ENCODE data around the gene LRRC7.
"Not testable (repeated sequence)": the region's sequence is repeated elsewhere in the genome, so short reads cannot be mapped to it uniquely, and the experiment has no call there.

LRRC7 gene

DNA sequence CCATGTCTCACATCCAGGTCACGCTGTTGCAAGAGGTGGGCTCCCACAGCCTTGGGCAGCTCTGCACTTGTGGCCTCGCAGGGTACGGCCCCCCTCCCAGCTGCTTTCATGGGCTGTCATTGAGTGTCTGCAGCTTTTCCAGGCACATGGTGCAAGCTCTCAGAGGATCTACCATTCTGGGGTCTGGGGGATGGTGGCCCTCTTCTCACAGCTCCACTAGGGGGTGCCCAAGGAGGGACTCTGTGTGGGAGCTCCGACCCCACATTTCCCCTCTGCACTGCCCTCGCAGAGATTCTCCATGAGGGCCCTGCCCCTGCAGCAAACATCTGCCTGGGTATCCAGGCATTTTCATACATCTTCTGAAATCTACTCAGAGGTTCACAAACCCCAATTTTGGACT, 219.4 kb downstream of the LRRC7 start:
- DNase-seq: no peak

DNA sequence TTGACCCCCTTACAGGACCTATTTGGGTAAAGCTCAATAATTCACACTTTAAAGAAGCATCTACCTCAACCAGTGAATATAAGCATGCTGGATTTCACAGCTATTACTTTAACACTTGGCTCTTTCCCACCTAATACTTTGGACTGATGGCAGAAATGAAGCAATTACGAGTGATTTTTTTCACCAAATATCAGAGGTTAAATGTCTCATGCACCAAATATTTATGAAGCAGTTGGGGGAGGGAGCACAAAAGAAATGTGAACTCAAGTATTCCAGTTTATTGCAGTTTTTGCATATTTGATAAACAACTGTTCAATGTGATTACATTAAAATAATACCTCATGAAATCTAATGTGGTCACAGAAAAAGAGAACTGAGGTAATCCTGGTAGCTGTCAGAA, 223.6 kb downstream of the LRRC7 start:
- no peak for DNase-seq

DNA sequence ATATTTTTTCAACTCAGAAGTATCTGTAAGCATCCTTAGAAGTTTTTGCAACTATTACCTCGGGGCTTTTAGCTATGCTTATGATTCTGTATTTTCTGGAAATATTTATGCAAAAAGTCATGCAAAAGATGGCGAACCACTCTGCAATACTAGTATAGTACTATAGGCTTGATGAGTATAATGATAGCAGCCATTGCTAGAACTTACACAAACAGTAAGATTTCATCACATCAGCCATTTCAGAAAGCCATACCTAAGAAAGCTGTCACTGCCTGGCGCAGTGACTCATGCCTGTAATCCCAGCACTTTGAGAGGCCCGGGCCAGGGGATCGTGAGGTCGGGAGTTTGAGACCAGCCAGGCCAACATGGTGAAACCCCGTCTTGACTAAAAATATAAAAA, 227.1 kb downstream of the LRRC7 start:
- DNase-seq: no peak

DNA sequence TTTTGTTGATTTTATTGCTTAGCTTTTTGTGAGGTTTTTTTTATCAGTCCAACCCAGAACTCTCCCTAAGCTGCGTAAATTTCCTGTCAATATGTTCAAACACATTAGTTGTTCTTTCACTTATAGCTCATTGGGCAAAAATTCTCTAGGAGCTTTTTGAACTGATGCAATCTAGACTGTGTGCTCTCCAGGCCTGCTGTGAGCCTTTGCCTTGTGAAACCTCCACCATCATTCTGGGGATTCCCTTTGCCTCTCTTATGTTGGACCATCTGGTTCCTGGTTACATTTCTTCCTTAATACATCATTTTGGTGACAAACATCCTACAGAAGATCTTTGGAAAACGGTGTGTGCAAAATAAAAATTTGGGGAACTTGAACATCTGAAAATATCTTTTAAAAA, 247.2 kb downstream of the LRRC7 start:
- no peak for DNase-seq

DNA sequence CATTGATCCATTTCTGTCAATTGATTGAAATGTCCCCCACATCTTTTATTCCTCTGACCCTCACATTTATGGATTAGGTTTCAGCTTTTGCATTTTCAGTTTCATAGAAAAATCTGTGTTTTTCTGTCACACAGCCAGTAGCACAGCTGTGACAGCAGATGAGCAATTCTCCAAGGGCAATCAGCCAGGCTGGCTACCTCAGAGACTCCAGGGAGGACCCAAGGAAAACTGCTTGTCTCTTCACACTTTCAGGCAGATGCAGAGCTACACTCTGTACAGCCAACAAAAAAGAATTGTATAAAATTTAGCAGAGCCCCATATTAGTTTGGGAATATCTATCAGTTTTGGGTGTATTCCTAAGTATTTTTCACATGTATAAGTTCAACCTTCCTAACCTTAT, 257.2 kb downstream of the LRRC7 start:
- DNase-seq: peak; percentile 89

DNA sequence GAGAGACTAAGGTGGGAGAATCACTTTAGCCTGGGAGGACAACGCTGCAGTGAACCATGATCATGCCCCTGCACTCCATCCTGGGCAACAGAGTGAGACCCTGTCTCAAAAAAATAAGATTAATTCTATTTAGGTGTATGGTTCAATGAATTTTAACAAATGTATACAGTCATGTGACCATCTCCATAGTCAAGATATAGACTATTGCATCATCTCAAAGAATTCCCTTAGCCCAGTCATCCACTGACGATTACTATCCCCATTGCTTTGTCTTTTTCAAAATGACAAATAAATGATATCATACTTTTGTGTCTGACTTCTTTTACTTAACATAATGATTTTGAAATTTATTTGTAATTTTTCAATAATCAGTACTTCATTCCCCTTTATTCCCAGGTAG, 260.0 kb downstream of the LRRC7 start:
- DNase-seq: no peak

DNA sequence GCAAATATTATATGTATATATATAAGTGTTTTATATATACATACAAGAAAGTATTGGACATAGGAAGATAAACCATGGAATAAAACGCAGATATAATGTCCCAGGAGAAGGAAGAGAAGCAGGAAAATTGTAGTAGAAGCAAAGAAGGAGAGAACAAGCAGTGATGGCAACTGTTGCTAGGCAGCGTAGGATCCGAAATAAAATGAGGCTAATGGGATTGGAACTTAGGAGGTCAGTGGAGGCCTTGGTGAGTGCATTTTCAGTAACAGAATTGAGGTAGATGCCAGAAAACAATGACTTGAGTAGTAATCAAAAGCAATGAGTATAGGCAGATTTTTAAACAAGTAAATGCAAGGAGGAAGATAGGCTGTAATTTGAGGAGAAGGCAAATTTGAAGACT, 265.8 kb downstream of the LRRC7 start:
- DNase-seq: no peak

DNA sequence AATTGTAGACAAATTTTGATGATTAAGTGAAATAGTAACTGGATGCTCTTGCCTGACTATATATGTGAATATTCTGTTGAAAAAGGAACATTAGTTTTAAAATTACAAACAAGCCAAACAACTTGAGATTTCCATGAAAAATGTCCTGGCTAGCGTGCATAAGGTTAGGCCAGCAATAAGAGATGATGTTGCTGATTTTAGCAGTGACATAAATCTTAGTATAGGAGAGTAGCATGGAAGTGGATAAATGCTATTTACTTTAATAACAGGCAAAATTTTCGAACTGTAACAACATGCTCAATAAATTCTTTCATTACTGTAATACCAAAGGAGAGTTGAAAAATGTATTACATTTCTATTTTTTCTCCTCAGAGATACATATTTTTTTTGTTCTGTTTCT, 266.6 kb downstream of the LRRC7 start:
- DNase-seq: no peak

DNA sequence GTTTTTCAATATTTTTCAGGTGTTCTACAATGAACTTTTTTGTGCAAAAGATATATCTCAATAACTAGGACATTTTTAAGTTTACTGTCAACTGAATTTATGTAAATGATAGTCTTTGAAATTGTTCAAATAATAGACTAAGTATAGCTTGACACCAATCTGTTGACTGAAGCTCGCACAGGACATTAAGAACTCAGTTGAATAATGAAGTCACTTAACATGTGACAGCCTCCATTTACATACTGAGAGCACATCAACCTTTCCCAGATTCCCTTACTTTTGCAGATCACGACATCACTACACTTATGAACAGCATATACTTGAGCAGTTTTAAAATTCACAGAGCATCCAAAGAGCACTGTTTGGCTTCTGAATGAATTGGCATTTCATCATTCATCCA, 268.2 kb downstream of the LRRC7 start:
- DNase-seq: no peak

DNA sequence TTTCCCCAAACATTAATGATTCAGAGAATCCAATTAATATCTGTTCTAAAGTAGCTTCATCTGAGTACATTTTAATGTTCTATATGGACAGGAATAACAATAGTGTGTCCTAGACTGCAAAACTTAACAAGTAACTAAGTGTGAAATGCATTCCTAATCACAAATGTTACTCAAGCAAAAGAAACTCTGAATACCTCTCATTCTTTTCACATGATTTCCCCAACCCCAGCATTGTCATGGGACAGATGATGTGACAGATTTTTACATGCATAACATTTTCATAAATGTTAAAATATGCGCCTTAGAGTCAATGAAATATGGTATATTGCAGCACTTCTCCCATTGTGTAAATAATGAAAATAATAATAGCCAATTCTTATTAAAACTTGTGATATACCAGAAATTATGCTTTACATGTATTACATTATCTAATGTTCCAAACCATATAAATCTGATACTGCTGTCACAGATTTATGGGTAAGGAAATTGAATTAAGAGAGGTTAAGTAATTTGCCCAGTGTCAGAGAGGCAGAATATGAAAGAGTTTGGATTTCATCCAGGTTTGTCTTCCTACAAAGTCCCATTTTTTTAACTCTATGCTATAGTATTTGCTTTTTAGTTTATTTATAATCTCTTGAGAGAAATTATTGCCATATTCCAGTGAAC, 269.4 kb downstream of the LRRC7 start:
- DNase-seq: no peak

DNA sequence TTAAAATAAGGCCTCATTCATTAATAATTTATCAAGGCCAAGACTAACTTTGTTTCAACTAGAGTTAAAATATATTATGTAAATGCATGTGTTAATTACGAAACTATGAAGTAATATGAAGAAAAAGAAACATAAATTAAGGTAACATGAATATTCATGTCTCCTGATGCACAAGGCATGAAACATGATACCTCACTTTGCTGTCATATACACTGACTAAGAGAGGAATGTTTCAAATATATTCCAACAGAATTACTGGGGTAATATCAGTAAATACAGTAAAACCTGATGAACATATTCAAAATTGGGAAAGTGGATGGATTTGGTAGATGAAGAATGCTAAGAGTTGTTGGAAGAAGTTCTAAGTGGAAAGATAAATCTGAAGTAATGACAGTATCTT, 274.6 kb downstream of the LRRC7 start:
- DNase-seq: no peak

DNA sequence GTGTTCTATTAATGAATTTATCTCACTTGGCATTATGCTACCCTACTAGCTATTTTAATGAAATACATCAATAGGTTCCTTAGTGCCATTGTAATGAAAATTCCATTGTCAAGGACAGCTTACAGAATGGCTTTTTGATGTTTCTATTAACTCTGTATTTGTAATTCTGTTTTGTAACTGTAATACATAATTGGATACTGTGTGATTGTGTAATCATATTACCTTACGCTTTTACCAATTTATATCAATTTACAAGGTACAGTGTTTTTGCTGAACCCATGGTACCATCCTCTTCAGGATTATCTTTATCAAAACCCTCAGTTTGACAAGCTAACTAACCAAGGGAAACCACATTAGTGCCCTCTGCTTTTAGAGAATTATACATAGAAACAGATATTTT, 277.9 kb downstream of the LRRC7 start:
- no peak for DNase-seq

DNA sequence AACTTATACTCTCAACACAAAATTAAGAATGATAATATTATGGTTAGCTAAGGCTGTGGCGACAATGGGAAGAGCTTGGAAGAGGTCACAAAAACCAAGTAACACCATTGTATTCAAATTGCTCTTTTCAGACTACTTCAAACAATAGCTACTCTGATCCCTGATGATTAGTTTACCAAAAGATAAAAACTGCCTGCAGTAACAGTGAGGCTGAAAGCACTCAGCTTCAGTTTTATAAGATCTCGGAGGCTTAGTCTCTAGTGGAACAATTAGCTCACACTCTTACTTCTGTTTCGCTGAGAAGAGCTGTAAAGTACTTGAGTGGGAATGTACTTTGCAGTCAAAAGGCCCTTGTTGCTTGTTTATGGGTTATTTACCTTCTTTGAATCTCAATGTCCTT, 278.5 kb downstream of the LRRC7 start:
- DNase-seq: no peak

DNA sequence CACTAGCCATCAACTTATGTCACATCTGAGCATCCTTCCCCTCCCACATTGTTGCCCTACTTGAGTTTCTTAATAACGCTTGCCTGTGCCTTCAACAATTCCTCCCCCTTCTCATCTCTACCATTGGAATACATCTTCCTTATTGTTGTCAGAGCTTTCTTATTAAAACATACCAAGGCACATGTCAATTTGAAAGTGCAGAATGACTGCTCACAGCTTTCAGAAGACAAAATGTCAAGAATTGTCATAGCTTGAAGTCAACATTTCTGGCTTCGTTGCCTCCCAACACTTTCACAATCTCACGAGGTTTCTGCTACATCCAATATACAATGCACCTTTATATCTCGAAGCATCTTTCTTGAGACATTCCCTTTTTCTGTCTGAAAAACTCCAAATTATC, 279.9 kb downstream of the LRRC7 start:
- no peak for DNase-seq

DNA sequence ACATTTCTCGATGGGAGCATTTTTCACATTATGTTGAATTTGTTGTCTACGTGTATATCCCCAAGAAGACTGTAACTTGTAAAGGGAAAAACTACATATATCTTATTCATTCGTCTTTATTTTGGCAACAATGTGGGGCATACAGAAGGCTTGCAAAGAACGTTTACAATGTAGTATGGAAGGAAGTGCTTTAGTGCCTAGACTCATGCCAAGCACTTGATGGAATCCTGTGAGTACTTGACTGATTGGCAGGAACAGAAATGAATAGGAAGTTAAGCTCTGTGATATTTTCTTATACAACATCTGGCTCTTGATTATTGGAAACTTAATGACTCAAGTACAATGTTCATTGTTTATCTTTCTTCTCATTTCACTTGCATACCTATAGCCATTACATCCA, 284.4 kb downstream of the LRRC7 start:
- no peak for DNase-seq

DNA sequence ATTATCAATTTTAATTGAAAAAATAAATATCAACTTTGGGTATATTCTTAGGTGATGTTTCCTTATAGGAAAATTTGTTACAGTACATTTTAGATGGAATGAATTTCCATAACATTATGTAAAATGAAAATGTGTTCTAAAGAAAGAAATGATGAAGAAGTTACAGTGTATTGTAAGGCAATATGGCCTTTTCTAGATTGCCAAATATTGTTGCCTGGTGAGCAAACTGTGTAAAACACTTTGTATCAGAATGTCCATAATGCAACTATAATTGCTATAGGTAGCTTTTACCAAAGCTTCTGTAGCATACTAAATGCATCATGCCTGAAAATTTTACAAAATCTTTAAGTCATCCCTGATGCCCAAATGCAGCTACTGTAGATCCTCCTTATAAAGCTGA, 285.0 kb downstream of the LRRC7 start:
- DNase-seq: no peak

DNA sequence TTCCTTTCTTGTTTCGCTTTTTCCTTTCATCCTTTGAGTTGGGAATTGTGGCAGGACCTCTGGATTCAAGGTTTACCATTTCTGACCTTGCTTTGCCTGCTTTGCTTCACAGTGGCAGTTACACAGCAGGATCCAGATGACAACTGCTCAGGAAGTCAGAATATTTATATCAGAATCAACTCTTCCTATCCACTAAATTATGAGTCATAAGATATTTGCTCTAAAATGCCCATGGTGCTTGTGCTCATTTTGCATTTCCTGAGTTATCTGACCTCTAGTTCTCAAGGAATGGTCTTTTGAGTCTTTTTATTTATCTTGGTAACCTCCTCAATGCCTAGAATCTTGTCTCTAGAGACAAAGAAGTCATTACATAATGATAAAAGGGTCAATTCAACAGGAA, 290.8 kb downstream of the LRRC7 start:
- DNase-seq: no peak

DNA sequence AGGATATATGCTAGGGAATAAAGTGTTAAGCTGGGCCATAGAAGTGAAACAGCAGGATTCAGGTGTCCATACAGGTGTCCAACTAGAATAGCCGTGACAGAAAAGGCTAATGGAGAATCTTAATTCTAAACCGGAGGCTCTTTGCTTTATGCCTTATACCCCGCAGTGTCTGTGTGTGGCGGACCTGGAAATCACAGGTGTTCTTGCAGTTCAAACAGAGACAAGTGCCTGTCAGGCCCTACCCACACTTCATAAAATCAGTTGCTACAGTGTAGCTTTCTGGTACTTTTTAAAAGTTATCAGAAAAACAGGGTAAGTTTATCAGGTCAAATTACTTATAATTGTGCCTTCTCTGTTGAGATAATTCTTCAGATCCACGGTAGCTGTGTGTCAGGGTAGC, 293.9 kb downstream of the LRRC7 start:
- DNase-seq: no peak

DNA sequence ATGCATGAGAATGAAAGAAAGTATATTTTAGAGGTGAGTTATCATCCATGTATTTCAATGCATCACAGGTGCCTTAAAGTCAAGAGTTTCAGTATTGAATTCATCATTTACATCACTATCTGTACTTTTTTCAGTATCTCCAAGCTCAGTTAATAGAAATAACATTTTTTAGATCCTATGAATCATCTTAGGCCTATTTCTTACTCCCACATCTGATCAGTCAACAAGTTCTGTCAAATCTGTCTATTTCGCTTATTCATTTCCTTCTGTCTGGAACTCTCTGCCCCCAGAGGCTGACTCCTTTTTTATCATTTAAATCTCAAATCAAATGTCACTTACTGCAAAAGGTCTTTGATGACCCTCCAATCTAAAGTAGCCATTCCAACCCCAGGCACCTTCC, 295.2 kb downstream of the LRRC7 start:
- DNase-seq: no peak

DNA sequence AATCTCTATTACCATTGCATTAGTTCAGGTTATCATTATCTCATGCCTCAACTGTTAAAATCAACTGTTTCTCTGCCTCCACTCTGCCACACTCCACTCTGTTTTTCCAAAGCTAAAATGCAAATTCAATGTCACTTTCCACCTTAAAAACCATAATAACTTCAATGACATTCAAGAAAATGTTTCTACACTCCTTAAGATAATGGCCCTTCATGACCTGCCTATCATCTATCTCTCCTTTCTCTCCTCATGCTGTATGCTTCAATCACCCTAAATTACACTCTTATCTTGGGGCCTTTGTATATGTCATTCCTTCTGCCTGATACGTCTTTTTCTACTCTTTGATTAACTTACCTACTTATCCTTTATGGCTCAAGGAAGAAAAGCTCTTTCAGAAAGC, 296.0 kb downstream of the LRRC7 start:
- DNase-seq: no peak

DNA sequence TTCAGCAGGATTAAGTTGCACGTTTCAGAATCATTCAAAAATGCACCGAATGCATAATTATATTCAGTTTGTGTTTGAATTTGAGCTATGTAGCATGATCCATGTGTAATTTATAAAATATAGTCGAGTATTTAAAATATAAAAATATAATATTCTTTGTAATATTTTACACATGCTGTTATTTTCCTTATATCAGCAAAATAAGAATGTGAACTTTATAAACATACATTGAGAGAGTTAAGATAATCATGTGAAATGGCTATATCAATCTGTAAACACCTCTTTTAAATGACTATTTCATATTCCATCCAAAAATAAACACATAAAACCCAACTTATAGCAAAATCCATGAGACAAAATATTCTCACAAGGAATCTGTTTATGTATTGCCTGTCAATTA, 303.7 kb downstream of the LRRC7 start:
- DNase-seq: no peak

DNA sequence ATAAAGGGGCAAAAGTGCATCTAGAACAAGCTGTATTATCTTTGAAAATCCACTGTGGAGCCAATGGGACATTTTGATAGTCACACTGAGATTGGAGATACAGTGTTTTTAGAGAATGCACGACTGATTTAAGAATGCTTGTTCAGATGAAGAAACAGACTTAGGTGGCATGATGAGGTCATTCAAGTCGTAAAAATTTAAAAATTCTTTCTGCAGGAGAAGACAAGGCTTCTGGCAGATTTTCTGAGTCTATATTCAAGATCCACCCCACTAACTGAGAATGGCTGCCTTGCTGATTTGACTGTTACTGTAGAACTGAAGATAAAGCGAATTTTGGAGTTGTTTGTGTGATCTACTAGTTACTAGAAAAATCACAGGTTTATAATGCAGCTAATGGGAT, 310.6 kb downstream of the LRRC7 start:
- DNase-seq: no peak

DNA sequence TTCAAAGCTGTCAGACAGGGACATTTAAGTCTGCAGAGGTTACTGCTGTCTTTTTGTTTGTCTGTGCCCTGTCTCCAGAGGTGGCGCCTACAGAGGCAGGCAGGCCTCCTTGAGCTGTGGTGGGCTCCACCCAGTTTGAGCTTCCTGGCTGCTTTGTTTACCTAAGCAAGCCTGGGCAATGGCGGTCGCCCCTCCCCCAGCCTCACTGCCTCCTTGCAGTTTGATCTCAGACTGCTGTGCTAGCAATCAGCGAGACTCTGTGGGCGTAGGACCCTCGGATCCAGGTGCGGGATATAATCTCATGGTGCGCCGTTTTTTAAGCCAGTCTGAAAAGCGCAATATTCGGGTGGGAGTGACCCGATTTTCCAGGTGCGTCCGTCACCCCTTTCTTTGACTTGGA, 320.3 kb downstream of the LRRC7 start:
- not testable (repeated sequence) for DNase-seq

DNA sequence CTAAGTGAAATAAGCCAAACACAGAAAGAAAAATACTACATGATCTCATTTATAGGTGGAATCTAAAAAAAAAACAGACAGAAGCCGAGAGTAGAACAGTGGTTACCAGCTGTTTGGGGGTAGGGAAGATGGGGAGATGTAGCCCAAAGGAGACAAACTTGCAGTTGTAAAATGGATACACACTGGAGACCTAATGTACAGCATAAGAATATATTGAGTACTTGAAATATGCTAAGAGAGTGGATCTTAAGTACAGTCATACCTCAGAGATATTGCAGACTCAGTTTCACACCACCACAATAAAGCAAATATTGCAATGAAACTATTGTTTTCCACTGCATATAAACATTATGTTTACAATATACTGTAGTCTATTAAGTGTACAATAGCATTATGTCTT, 320.9 kb downstream of the LRRC7 start:
- DNase-seq: no peak

DNA sequence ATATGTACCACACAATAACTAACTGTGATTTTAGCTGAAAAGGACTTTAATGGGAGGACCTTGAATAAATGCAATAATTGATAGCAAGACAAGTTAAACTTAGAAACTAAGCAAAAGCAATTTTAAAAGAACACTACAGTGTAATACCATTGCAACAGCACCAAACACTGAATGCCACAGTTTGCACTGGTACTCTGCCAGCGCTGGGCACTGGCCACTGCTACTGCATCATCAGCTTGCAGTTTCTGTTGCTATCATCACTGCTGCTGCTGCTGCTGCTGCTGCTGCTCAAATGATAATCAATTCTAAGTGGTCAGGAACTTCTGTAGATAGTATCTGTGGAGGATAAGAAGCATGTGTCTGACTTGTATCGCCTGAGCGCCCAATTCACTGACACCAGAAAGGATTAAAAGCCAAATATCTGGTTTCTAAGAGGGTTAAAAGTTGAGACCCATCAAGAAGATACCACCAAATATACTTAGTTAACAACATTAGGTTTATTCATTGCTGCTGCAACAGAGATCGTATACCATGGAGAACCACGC, 330.8 kb downstream of the LRRC7 start:
- no peak for DNase-seq

Measured in NCI-H446 treated with DMSO at 0.1 percent for 48 hours (cell line).